Liver (tissue), 9 donors: ENCODE data around the gene IL25. TPM values are rescaled to one million over a fixed set of nuclear protein-coding genes. Genes with fewer than 3 reads are reported as not detected.

Source experiments
- DNase-seq: peaks from one replicate; pipeline ENCODE4 v3.0.0-alpha.2; 2017; ENCODE audit warnings: low spot score
- H3K27ac ChIP-seq, 2 donors: one replicate each; pipeline ENCODE4 v1.7.0; 2013; ENCODE audit warnings: inconsistent platforms in 2 of 2, low read length in 2 of 2, control low read depth in 1 of 2, low read depth in 1 of 2, mild to moderate bottlenecking in 1 of 2
- H3K27me3 ChIP-seq, 4 donors: one replicate each; pipeline versions ENCODE4 v1.6.1 to v1.7.0; 2013; ENCODE audit warnings: low read length in 3 of 4, inconsistent platforms in 1 of 4, mild to moderate bottlenecking in 1 of 4, moderate library complexity in 1 of 4; ENCODE audit not compliant: control insufficient read depth in 4 of 4, insufficient read depth in 4 of 4
- H3K36me3 ChIP-seq, 4 donors: one replicate each; pipeline versions ENCODE4 v1.6.1 to v1.7.0; 2013; ENCODE audit warnings: low read length in 3 of 4, mild to moderate bottlenecking in 3 of 4, low read depth in 1 of 4, moderate library complexity in 1 of 4; ENCODE audit not compliant: control insufficient read depth in 4 of 4, insufficient read depth in 3 of 4
- H3K4me1 ChIP-seq, 4 donors: one replicate each; pipeline versions ENCODE4 v1.6.1 to v1.7.0; 2013; ENCODE audit warnings: low read length in 3 of 4, mild to moderate bottlenecking in 3 of 4, moderate library complexity in 1 of 4; ENCODE audit not compliant: control insufficient read depth in 4 of 4, insufficient read depth in 4 of 4
- H3K4me3 ChIP-seq, 3 donors: one replicate each; pipeline versions ENCODE4 v1.6.1 to v1.7.0; 2013; ENCODE audit warnings: low read length in 3 of 3, control low read depth in 1 of 3, low read depth in 1 of 3, mild to moderate bottlenecking in 1 of 3
- H3K9ac ChIP-seq, 2 donors: one replicate each; pipeline ENCODE4 v1.7.0; 2013; ENCODE audit warnings: low read length in 2 of 2, mild to moderate bottlenecking in 2 of 2, moderate library complexity in 2 of 2, control low read depth in 1 of 2, low read depth in 1 of 2
- H3K9me3 ChIP-seq, 4 donors: one replicate each; pipeline versions ENCODE4 v1.6.1 to v1.7.0; 2013; ENCODE audit warnings: low read length in 3 of 4; ENCODE audit not compliant: control insufficient read depth in 4 of 4
- CTCF ChIP-seq: fragments of 150-350 bp; IDR thresholded peaks from 2 replicates; pipeline ENCODE4 v1.5.1; 2017; ENCODE audit warnings: improper control_type of control experiment, low read depth, low read length; ENCODE audit not compliant: missing input control
- EGR1 ChIP-seq, 2 donors: IDR thresholded peaks; 2 replicates each; pipeline ENCODE4 v1.6.1; 2016 to 2018; ENCODE audit warnings: antibody characterized with exemption in 2 of 2, low read depth in 2 of 2
- FOXA1 ChIP-seq: IDR thresholded peaks from 2 replicates; pipeline ENCODE4 v1.6.1; 2016; ENCODE audit warnings: antibody characterized with exemption
- FOXA2 ChIP-seq: IDR thresholded peaks from 2 replicates; pipeline ENCODE4 v1.6.1; 2016; ENCODE audit warnings: antibody characterized with exemption
- GABPA ChIP-seq, 2 donors: IDR thresholded peaks in 1 of 2; conservative IDR thresholded peaks in 1 of 2; 2 replicates each; pipeline ENCODE4 v1.6.1; 2016; ENCODE audit warnings: antibody characterized with exemption in 2 of 2, mild to moderate bottlenecking in 1 of 2, moderate library complexity in 1 of 2
- HNF4A ChIP-seq, 2 donors: conservative IDR thresholded peaks; 2 replicates each; pipeline ENCODE4 v1.6.1; 2016; ENCODE audit warnings: antibody characterized with exemption in 2 of 2, mild to moderate bottlenecking in 2 of 2
- HNF4G ChIP-seq: IDR thresholded peaks from 2 replicates; pipeline ENCODE4 v1.6.1; 2016; ENCODE audit warnings: antibody characterized with exemption
- JUND ChIP-seq, 2 donors: IDR thresholded peaks; 2 replicates each; pipeline ENCODE4 v1.6.1; 2016; ENCODE audit warnings: antibody characterized with exemption in 2 of 2
- MAX ChIP-seq: IDR thresholded peaks from 2 replicates; pipeline ENCODE4 v1.6.1; 2016; ENCODE audit warnings: antibody characterized with exemption
- NR2F2 ChIP-seq: IDR thresholded peaks from 2 replicates; pipeline ENCODE4 v1.6.1; 2016; ENCODE audit warnings: antibody characterized with exemption
- RAD21 ChIP-seq, 2 donors: IDR thresholded peaks; 2 replicates each; pipeline ENCODE4 v1.6.1; 2016; ENCODE audit warnings: antibody characterized with exemption in 2 of 2, mild to moderate bottlenecking in 2 of 2
- REST ChIP-seq: IDR thresholded peaks from 2 replicates; pipeline ENCODE4 v1.6.1; 2016; ENCODE audit warnings: antibody characterized with exemption, mild to moderate bottlenecking
- RXRA ChIP-seq, 2 donors: IDR thresholded peaks; 2 replicates each; pipeline ENCODE4 v1.6.1; 2017 to 2018; ENCODE audit warnings: antibody characterized with exemption in 2 of 2, mild to moderate bottlenecking in 1 of 2
- SP1 ChIP-seq: IDR thresholded peaks from 2 replicates; pipeline ENCODE4 v1.6.1; 2018; ENCODE audit warnings: antibody characterized with exemption, mild to moderate bottlenecking
- TAF1 ChIP-seq: conservative IDR thresholded peaks from 2 replicates; pipeline ENCODE4 v1.6.1; 2016; ENCODE audit warnings: antibody characterized with exemption, mild to moderate bottlenecking
- YY1 ChIP-seq: IDR thresholded peaks from 2 replicates; pipeline ENCODE4 v1.6.1; 2016; ENCODE audit warnings: antibody characterized with exemption, mild to moderate bottlenecking
- ZBTB33 ChIP-seq: IDR thresholded peaks from 2 replicates; pipeline ENCODE4 v1.6.1; 2016; ENCODE audit warnings: antibody characterized with exemption
- WGBS: extraction: QIAGEN DNeasy Blood & Tissue Kit; methylation state at CpG from one replicate; pipeline ENCODE4 v1.1.7; 2013; 5-methylcytosine and 5-hydroxymethylcytosine counted together
- polyA plus RNA-seq, 2 donors: library from polyadenylated mRNA; stranded (reverse) in 1 of 2; unstranded in 1 of 2; fragments of 200-250 nt in 1 of 2; fragments of >200 nt in 1 of 2; fragmentation: Nextera tagmentation in 1 of 2; extraction: Ambion mirVana in 1 of 2; gene quantifications; one replicate each; pipeline versions ENCODE4 v1.2.1 to v1.2.3, GENCODE V29; 2013 to 2015
- total RNA-seq, 2 donors: library from RNA; depleted of rRNA; stranded (reverse); fragments of >200 nt; gene quantifications; one replicate each; pipeline ENCODE4 v1.2.3, GENCODE V29; 2014
- TF ChIP-seq, protein P1 (sequence below): IDR thresholded peaks from 2 replicates; pipeline ENCODE4 v1.6.1; 2016; ENCODE audit warnings: antibody characterized with exemption
- donor health status: healthy.
- donor health status: healthy.
- donor health status: healthy.
- donor health status: healthy.
- donor health status: healthy.

The IL25 gene
- total and polyA plus RNA-seq, 4 donors: not detected

DNA sequence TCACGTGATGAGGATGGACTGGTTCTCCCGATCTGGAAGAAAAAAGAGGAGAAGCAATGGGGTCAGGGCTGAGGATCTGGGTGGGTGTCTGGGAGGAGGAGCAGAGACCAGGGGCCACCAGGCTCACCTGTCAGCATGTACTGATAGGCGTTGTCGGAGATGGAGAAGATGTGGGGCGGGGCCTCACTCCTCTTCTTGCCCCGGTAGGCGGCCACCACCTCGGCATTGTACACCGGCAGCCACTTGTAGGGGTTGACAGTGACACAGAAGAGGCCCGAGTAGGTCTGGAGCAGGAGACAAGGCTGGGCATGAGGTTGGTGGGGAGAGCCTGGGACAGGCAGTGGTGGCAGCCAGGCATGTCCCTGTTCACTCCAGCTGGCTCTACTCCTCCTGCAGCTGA is 32.5 kb downstream of the IL25 start (continued):
- no peak for TF ChIP-seq MAX
- TF ChIP-seq FOXA1: no peak

DNA sequence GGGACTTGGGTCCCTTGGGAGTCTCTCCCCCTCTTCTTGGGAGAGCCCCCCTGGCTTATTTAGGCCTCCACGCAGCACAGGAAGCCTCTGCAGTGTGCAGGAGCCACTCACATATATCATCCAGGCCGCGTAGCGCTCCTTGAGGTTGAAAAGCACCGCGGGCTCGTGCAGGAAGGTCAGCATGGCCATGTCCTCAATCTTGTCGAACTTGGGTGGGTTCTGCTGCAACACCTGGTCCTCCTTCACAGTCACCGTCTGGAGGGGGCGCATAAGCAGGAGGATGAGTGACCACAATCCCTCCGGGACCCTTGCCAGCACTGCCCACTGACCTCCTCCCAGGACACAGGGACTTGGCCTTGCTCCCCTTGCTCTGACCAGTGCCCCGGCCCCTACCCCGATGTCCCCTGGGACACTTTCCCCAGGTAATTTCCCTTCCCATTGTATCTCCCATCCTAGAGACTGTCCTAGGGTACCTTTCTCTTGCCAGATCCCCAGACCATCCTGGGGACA is 33.0 kb downstream of the IL25 start:
- WGBS: 87% methylated on average over 13 of the region's 13 CpGs
- DNase-seq: no peak
- H3K4me3 ChIP-seq: no peak overlapping the region
- H3K9ac ChIP-seq: no peak overlapping the region
- H3K36me3 ChIP-seq: no peaks in the 10 kb centered on the region
- no peak overlapping the region for H3K27ac ChIP-seq
- no peaks in the 10 kb centered on the region for H3K4me1 ChIP-seq
- H3K27me3 ChIP-seq: peaks cover 0 to 10% (median 5%) of the 10 kb centered on the region in 4 donors
- TF ChIP-seq YY1 (no peak), TAF1 (no peak), SP1 (no peak), ZBTB33 (no peak), RAD21 (IDR thresholded peaks at IDR 0.05) (no peak), RXRA (IDR thresholded peaks at IDR 0.05) (no peak)
- TF ChIP-seq, protein P1, sequence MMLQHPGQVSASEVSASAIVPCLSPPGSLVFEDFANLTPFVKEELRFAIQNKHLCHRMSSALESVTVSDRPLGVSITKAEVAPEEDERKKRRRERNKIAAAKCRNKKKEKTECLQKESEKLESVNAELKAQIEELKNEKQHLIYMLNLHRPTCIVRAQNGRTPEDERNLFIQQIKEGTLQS: no peak
- H3K9me3 ChIP-seq: no peaks in the 10 kb centered on the region

- DNase-seq: no peak
- H3K9ac ChIP-seq: no peak overlapping the region
- no peak overlapping the region for H3K4me3 ChIP-seq
- H3K36me3 ChIP-seq: no peaks in the 10 kb centered on the region
- H3K27ac ChIP-seq: no peak overlapping the region
- TF ChIP-seq EGR1 (IDR thresholded peaks at IDR 0.05; ENCODE audit: low read depth in 2 of 2): no peak
- TF ChIP-seq HNF4G: no peak
- no peak for TF ChIP-seq SP1
- TF ChIP-seq GABPA (IDR thresholded peaks at IDR 0.05 in 1 of 2, conservative IDR thresholded peaks at IDR 0.05 in 1 of 2): no peak
- no peak for TF ChIP-seq JUND (IDR thresholded peaks at IDR 0.05)
- no peak for TF ChIP-seq TAF1
- no peak for TF ChIP-seq RAD21 (IDR thresholded peaks at IDR 0.05)
- TF ChIP-seq REST: no peak
- no peak for TF ChIP-seq MAX
- no peak for TF ChIP-seq CTCF
- no peak for TF ChIP-seq FOXA2
- TF ChIP-seq YY1: no peak
- no peak for TF ChIP-seq HNF4A (conservative IDR thresholded peaks at IDR 0.05)
- no peak for TF ChIP-seq NR2F2
- TF ChIP-seq FOXA1: no peak
- peaks cover 0 to 10% (median 5%) of the 10 kb centered on the region in 4 donors for H3K27me3 ChIP-seq
- 66% methylated on average over 4 of the region's 4 CpGs for WGBS
- H3K9me3 ChIP-seq: no peaks in the 10 kb centered on the region
- H3K4me1 ChIP-seq: no peaks in the 10 kb centered on the region
These were observed 33.6 kb downstream of the IL25 start for GRCh38 chr14:23406244-23406643.
